ENCODE measurements around the gene HRH3. TPM values are rescaled to one million over a fixed set of nuclear protein-coding genes. Genes with fewer than 3 reads are reported as not detected.
A peak's percentile ranks its signal among the peaks of the same experiment; 100 is the strongest.

The HRH3 gene
- total RNA-seq, 1 donor: not detected

- TF ChIP-seq CTCF (IDR thresholded peaks at IDR 0.05; ENCODE audit: insufficient read depth, low read length): no peak
- H3K4me3 ChIP-seq (ENCODE audit: low read depth, low read length): peak overlapping the region; percentile 95
- DNase-seq (ENCODE audit: low read depth): no peak
Observed at GRCh38 chr20:62181808-62182207, 38.3 kb downstream of the HRH3 start.

GRCh38 chr20:62179162-62179504 lies 40.9 kb downstream of the HRH3 start:
- no peak for DNase-seq (ENCODE audit: low read depth)
- no peak for TF ChIP-seq CTCF (IDR thresholded peaks at IDR 0.05; ENCODE audit: insufficient read depth, low read length)
- no peak overlapping the region for H3K4me3 ChIP-seq (ENCODE audit: low read depth, low read length)

GRCh38 chr20:62178316-62179161 lies 41.5 kb downstream of the HRH3 start:
- no peak for TF ChIP-seq CTCF (IDR thresholded peaks at IDR 0.05; ENCODE audit: insufficient read depth, low read length)
- no peak overlapping the region for H3K4me3 ChIP-seq (ENCODE audit: low read depth, low read length)
- DNase-seq (ENCODE audit: low read depth): no peak

- no peak for DNase-seq (ENCODE audit: low read depth)
- TF ChIP-seq CTCF (IDR thresholded peaks at IDR 0.05; ENCODE audit: insufficient read depth, low read length): no peak
- H3K4me3 ChIP-seq (ENCODE audit: low read depth, low read length): no peak overlapping the region
Observed at GRCh38 chr20:62177307-62177706, 42.8 kb downstream of the HRH3 start.

- no peak for TF ChIP-seq CTCF (IDR thresholded peaks at IDR 0.05; ENCODE audit: insufficient read depth, low read length)
- no peak overlapping the region for H3K4me3 ChIP-seq (ENCODE audit: low read depth, low read length)
- DNase-seq (ENCODE audit: low read depth): no peak
Observed at GRCh38 chr20:62176866-62177265, 43.2 kb downstream of the HRH3 start.

- DNase-seq (ENCODE audit: low read depth): no peak
Observed at GRCh38 chr20:62175711-62176110, 44.4 kb downstream of the HRH3 start.

More at GRCh38 chr20:62175711-62176110, 44.4 kb downstream of the HRH3 start:
- TF ChIP-seq CTCF (IDR thresholded peaks at IDR 0.05; ENCODE audit: insufficient read depth, low read length): no peak
- no peak overlapping the region for H3K4me3 ChIP-seq (ENCODE audit: low read depth, low read length)

All from fibroblast of the aortic adventitia (primary cell).